Osteoblast (primary cell): ENCODE data around the gene FAM110D. TPM values are rescaled to one million over a fixed set of nuclear protein-coding genes. Genes with fewer than 3 reads are reported as not detected.

ENCODE experiments used
- DNase-seq: peaks from one replicate; pipeline ENCODE4 v3.0.0; 2011; ENCODE audit warnings: low spot score, mixed read lengths; ENCODE audit not compliant: insufficient read length; ENCODE audit errors: missing footprints
- H2AFZ ChIP-seq: 2 replicates; pipeline ENCODE4 v1.6.0; 2011; ENCODE audit warnings: mild to moderate bottlenecking, low read length
- H3K27ac ChIP-seq: 2 replicates; pipeline ENCODE4 v1.5.1; 2011; ENCODE audit warnings: mild to moderate bottlenecking, low read depth, low read length, moderate library complexity
- H3K27me3 ChIP-seq: 2 replicates; pipeline ENCODE4 v1.6.0; 2012; ENCODE audit warnings: mild to moderate bottlenecking, control low read depth, inconsistent platforms, low read length, moderate library complexity; ENCODE audit not compliant: insufficient read depth
- H3K36me3 ChIP-seq: 2 replicates; pipeline ENCODE4 v1.5.1; 2011; ENCODE audit warnings: mild to moderate bottlenecking, low read length, control low read depth, moderate library complexity; ENCODE audit not compliant: insufficient read depth
- H3K4me1 ChIP-seq: 2 replicates; pipeline ENCODE4 v1.5.1; 2011; ENCODE audit warnings: mild to moderate bottlenecking, low read length, control low read depth, moderate library complexity; ENCODE audit not compliant: insufficient read depth
- H3K4me2 ChIP-seq: 2 replicates; pipeline ENCODE4 v1.6.0; 2011; ENCODE audit warnings: mild to moderate bottlenecking, low read length; ENCODE audit not compliant: insufficient read depth
- H3K4me3 ChIP-seq: fragments of 200-600 bp; sonication (generic); 3 replicates; pipeline ENCODE4 v1.5.1; 2012; ENCODE audit warnings: mild to moderate bottlenecking, low read length, inconsistent platforms; ENCODE audit not compliant: insufficient read depth
- H3K79me2 ChIP-seq: 2 replicates; pipeline ENCODE4 v1.6.0; 2012; ENCODE audit warnings: mild to moderate bottlenecking, low read length, control low read depth, inconsistent platforms; ENCODE audit not compliant: insufficient read depth
- H3K9me3 ChIP-seq: 2 replicates; pipeline ENCODE4 v1.5.1; 2011; ENCODE audit warnings: low read depth, low read length, control low read depth
- H4K20me1 ChIP-seq: 2 replicates; pipeline ENCODE4 v1.6.0; 2012; ENCODE audit warnings: mild to moderate bottlenecking, low read length, control low read depth; ENCODE audit not compliant: insufficient read depth
- total RNA-seq: library from RNA; depleted of rRNA; stranded (reverse); fragments of >200 nt; gene quantifications from 2 replicates; pipeline ENCODE4 v1.2.3, GENCODE V29; 2012
- TF ChIP-seq, protein P1 (sequence below): IDR thresholded peaks from 2 replicates; pipeline ENCODE4 v1.5.1; 2011; ENCODE audit warnings: mild to moderate bottlenecking, low read depth, low read length, moderate library complexity; ENCODE audit errors: extremely low read depth

Gene FAM110D
- total RNA-seq, 1 donor = not detected

DNA sequence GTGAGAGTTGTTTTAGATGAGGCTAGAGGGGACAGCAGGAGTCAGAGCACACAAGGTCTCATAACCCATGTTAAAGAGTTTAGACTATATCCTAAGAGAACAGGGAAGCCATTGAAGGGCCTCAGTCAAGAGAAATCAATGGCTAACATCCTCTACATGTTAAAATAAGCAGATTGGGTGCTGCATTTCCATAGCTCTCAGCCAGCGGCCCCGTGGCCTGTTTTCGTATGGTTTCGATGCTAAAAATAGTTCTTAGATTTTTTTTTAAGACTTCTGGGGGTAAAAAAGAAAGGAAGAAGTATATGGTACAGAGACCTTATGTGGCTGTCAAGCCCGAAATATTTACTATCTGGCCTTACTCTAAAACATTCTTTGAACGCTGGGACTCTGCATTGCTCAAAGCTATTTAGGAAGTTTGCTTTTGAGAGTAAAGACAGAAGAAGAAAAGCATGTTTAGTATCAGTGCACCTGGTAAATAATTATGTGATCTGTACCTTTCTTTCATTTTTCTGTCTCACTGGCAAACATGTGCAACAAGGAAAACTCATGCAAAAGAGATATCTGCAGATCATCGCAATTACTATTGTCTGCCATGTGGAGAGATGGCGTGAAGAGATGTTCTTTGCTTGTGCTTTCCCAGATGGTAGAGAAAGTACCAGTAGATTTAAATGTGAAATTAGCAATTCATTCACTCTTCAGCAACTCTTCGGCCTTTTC, 38.8 kb upstream of the FAM110D start:
- TF ChIP-seq, protein P1, sequence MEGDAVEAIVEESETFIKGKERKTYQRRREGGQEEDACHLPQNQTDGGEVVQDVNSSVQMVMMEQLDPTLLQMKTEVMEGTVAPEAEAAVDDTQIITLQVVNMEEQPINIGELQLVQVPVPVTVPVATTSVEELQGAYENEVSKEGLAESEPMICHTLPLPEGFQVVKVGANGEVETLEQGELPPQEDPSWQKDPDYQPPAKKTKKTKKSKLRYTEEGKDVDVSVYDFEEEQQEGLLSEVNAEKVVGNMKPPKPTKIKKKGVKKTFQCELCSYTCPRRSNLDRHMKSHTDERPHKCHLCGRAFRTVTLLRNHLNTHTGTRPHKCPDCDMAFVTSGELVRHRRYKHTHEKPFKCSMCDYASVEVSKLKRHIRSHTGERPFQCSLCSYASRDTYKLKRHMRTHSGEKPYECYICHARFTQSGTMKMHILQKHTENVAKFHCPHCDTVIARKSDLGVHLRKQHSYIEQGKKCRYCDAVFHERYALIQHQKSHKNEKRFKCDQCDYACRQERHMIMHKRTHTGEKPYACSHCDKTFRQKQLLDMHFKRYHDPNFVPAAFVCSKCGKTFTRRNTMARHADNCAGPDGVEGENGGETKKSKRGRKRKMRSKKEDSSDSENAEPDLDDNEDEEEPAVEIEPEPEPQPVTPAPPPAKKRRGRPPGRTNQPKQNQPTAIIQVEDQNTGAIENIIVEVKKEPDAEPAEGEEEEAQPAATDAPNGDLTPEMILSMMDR = no peak

DNA sequence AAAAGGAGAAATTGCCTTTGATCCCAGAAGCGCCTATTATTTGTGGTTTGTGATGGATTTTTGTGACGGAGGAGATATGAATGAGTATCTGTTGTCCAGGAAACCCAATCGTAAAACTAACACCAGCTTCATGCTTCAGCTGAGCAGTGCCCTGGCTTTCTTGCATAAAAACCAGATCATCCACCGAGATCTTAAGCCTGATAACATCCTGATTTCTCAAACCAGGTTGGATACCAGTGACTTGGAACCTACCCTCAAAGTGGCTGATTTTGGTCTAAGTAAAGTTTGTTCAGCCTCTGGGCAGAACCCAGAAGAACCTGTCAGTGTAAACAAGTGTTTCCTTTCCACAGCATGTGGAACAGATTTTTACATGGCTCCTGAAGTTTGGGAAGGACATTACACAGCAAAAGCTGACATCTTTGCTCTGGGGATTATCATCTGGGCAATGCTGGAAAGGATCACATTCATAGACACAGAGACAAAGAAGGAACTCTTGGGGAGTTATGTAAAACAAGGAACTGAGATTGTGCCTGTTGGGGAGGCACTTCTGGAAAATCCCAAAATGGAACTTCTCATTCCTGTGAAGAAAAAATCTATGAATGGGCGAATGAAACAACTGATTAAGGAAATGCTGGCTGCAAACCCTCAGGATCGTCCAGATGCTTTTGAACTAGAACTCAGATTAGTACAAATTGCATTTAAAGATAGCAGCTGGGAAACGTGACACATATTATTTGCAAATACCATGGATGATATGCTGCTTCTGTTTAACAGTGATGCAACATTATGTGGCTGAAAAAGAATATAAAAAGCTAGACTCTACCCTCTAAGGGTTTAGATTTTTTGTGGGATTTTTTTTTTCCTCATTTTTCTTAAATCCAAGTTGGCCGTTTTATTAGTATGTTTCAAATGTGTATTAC, 36.8 kb upstream of the FAM110D start:
- Histone ChIP-seq H3K9me3 (no peaks in the 10 kb centered on the region), H3K27me3 (no peaks in the 10 kb centered on the region), H3K4me2 (no peak overlapping the region), H3K4me3 (no peak overlapping the region), H3K36me3 (peaks cover 3% of the 10 kb centered on the region), H2AFZ (no peak overlapping the region), H3K4me1 (peaks cover 34% of the 10 kb centered on the region), H4K20me1 (no peaks in the 10 kb centered on the region), H3K27ac (peak overlapping the region; percentile 47), H3K79me2 (peaks cover 3% of the 10 kb centered on the region)
- TF ChIP-seq, protein P1 = no peak
- DNase-seq = no peak

More for the DNA sequence above, 38.8 kb upstream of the FAM110D start:
- H3K36me3 ChIP-seq = peaks cover 4% of the 10 kb centered on the region
- peaks cover 21% of the 10 kb centered on the region for H3K4me1 ChIP-seq
- H4K20me1 ChIP-seq = no peaks in the 10 kb centered on the region
- no peaks in the 10 kb centered on the region for H3K9me3 ChIP-seq
- H3K27ac ChIP-seq = no peak overlapping the region
- no peak for DNase-seq
- H3K27me3 ChIP-seq = no peaks in the 10 kb centered on the region
- H3K4me2 ChIP-seq = no peak overlapping the region
- no peak overlapping the region for H3K4me3 ChIP-seq
- H2AFZ ChIP-seq = no peak overlapping the region
- H3K79me2 ChIP-seq = peaks cover 3% of the 10 kb centered on the region

- Histone ChIP-seq H3K79me2 (peaks cover 3% of the 10 kb centered on the region), H3K4me1 (peaks cover 39% of the 10 kb centered on the region), H3K36me3 (peaks cover 3% of the 10 kb centered on the region), H3K27me3 (no peaks in the 10 kb centered on the region), H3K4me2 (peak overlapping the region; percentile 67), H3K9me3 (no peaks in the 10 kb centered on the region), H3K4me3 (peak overlapping the region; percentile 30), H2AFZ (no peak overlapping the region), H3K27ac (peak overlapping the region; percentile 23), H4K20me1 (no peaks in the 10 kb centered on the region)
- peak; percentile 87 for DNase-seq
- TF ChIP-seq, protein P1 = no peak
Observed at GRCh38 chr1:26122988-26123973, 35.6 kb upstream of the FAM110D start.
